Jurkat, Clone E6-1 (cell line): Measurements from ENCODE around the gene RASSF7.

Source experiments
- DNase-seq: peaks from one replicate; pipeline ENCODE4 v3.0.0-alpha.2; 2011; ENCODE audit warnings: low read depth, low spot score
- H3K4me3 ChIP-seq: 2 replicates; pipeline ENCODE4 v1.5.1; 2011; ENCODE audit warnings: mild to moderate bottlenecking, low read length, control low read depth, moderate library complexity

The RASSF7 gene

GRCh38 chr11:531919-532526 lies 28.7 kb upstream of the RASSF7 start:
- DNase-seq, result no peak
- no peak overlapping the region for H3K4me3 ChIP-seq

- DNase-seq, result no peak
- H3K4me3 ChIP-seq, result no peak overlapping the region
These were observed 28.2 kb upstream of the RASSF7 start for GRCh38 chr11:532527-532985.

DNA sequence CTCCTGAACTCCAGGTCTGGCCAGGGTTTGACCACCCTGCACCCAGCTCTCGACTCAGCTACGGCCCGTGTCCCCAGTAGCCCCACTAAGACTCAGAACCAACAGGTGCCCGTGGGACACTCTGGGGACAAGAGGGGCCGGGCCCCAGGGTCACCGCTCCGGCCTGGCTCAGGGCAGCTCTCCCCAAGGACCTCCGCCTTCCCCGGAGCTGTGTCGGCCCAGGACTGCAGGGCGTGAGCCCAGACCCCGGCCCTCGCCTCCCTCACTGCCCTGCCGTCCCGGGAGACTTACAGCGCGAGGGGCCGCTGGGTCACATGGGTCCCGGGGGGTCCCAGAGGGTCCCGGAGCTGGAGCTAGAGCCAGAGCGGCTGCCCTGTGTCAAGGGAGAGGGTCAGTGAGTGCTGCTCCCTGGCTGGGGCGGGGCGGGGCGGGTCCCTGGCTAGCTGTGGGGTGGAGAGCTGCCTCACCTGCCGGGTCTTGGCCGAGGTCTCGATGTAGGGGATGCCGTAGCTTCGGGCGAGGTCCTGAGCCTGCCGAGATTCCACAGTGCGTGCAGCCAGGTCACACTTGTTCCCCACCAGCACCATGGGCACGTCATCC lies 27.7 kb upstream of the RASSF7 start:
- no peak overlapping the region for H3K4me3 ChIP-seq
- no peak for DNase-seq

DNA sequence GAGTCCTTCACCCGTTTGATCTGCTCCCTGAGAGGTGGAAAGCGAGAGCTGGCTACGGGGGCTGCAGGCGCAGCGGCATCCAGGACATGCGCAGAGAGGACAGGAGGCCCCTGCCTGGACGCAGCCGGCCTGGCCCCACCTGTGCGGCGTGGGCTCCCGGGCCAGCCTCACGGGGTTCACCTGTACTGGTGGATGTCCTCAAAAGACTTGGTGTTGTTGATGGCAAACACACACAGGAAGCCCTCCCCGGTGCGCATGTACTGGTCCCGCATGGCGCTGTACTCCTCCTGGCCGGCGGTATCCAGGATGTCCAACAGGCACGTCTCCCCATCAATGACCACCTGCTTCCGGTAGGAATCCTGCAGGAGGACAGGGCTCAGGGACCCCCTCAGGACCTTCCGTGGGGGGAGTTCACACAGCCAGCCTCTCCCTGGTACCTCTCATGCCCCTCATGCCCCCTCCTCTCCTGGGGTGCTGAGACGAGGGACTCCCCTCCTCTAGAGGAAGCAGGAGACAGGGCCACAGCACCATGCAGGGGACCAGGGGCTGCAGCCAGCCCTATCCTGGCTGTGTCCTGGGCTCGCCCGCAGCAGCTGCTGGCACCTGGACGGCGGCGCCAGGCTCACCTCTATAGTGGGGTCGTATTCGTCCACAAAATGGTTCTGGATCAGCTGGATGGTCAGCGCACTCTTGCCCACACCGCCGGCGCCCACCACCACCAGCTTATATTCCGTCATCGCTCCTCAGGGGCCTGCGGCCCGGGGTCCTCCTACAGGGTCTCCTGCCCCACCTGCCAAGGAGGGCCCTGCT lies 27.0 kb upstream of the RASSF7 start:
- no peak for DNase-seq
- peak overlapping the region; percentile 70; the same call in 1 of the 2 replicates for H3K4me3 ChIP-seq

DNA sequence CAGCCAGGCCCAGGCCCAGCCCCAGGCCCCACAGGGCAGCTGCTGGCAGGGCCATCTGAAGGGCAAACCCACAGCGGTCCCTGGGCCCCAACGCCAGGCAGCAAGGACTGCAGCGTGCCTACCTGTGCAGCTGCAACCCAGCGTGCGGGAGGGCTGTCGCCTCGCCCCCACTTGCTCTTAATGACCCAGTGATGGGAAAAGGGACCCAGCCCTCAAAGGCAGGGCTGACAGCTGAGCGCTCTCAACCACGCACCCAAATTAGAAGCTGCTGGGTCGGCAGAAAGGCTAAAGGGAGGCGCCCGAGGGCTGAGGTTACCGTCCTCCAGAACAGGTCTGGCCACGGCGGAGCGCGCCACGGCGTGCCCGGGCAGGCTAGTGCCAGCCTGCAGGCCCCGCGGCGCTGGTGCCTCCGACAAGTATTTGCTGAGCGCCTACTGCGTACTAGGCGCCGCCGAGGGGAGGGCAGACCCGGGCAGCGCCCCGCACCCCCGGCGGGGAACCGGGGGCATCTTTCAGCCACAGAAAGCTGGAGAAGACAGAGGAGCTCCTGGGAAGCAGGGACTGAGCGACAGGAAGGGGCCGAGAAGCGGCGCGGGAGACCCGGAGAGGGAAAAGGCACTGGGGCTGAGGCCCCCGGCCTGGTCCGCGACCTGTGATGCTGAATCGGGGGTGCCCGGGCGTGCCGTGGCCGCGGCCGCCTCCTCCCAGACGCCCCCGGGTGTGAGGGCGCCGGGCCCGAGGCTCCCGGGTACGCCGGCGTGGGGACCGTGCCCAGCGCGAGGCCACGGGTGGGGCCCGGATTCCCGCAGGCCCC lies 26.2 kb upstream of the RASSF7 start:
- DNase-seq, result no peak
- peak overlapping the region; percentile 70 for H3K4me3 ChIP-seq

DNA sequence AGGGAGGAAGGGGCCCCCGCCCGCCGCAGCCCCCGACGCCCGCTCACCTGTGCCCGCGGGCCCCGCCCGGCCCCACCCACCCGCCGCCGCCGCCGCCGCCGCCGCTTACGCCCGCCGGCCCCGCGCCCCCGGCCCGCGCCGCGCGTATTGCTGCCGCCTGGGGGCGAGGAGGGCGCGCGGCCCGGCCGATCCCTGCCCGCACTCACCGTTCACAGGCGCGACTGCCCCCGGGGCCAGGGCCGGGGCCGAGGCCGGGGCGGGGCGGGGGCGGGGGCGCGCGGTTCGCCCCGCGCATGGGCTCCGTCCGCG lies 25.6 kb upstream of the RASSF7 start:
- DNase-seq, result no peak
- H3K4me3 ChIP-seq, result peak overlapping the region; percentile 70

DNA sequence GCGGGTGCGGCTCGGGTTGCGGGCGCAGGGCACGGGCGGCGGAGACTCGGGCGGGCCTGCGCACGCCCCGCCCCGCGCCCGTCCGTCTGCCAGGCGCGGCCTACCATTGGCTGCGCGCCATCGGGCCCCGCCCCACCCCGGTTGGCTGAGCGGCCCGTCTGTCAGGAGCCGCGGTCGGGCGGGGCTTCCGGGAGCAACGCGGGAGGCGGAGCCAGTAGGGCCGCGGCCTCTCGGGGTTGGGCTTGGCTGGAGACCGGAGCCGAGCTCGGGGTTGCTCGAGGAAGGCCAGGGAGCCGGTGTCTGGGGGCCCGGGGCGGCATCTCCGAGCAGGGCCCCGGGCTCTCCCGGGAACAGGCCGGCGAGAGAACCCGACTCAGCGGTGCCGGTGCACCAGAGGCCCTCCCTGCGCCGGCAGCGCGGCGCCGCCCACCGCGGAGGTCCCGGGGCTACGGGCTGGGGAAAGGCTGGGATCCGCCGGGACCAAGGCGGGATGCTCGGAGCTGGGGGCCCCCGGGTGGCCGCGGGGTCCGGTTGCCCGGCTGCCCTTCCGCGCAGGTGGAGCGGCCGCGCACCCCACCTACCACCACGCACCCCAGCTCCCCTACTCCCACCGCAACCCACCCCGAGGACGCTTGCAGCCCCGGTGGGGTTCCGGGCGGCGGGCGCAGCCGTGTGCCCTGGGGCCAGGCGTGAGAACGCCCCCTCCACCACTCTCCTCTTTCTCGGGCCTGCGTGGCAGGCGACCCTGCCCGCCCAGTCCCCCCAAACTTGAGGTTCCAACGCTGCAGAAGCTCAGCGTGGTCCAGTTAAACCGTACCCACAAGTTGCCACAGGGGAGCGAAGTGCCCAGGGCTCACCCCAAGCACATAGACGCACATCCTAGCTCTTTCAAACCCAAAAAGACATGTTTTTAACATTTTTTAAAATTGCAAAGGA lies 25.0 kb upstream of the RASSF7 start, which contains the start of gene HRAS:
Gene HRAS (minus strand): TSS at position 58 of the 936 bp plus-strand sequence.
- DNase-seq, result peak; percentile 89
- peak within 1 kb of the TSS; percentile 70 for H3K4me3 ChIP-seq

DNA sequence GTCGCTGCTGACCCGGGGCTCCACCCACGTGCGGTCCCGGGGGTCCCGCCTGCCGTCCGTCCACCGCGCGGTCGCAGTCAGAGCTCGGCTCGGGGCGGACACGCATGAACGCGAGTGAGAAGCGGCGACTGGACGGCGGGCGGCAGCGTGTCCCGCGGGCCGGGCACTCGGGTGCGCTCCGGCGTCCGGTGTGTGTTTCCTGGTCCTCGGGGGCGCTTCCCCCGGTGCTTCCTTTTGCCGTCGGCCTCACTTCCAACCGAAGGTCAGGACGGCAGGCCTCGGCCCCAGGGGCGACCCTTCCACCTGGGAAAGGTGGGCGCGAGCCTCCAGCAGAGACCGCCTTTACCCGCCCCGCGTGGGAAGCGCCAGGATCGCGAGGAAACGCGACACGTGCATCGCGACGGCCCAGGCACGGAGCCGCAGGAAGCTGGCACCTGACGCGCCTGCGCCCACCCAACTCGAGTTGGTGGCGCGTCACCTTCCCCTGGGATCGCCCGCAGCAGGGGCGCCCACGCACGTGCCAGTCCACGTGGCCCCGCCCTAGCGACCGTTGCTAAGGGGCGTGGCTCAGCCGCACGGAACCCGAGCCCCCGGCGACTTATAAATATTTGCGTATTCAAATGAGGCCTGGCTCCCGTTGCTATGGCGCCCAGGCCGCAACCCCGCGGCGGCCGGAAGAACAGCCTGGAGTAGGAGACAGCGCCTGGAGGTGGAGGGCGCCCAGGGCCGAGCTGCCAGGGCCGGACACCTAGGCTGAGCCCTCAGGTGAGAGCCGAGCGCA lies 23.7 kb upstream of the RASSF7 start, which contains the start of gene LRRC56:
Gene LRRC56 (plus strand): TSS at position 687 of the 781 bp plus-strand sequence. CDS start 3,158 bp downstream, outside the sequence.
- DNase-seq, result peak; percentile 83
- peak within 1 kb of the TSS; percentile 43 for H3K4me3 ChIP-seq

GRCh38 chr11:537622-538430 lies 22.9 kb upstream of the RASSF7 start:
- DNase-seq, result no peak

DNA sequence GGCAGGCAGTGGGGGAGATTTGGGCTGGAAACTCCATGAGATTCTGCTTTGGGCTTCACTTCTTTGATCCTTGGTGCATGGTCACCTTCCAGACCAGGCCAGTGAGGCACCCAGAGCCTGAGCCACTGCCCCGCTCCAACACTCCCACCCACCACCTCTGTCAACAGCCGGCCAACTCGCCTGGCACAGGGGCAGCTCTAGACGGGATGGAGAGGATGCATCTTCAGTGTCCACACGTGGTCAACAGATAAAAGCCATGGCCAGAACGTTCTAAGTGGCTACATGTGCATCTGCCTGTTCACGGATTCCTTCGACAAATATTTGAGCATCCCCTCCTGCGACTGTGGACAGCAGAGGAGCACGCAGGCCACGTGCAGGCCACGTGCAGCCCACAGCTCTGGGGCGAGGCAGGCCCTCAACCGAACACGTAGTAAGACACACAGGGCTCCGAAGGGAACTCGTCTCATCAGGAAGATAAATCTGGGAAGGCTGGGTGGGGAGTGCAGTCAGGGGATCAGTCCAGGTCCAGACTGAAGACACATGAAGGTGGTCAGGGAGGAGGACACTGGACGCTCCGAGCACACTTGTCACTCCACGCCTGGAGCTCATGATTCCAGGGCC lies 22.2 kb upstream of the RASSF7 start:
- no peak overlapping the region for H3K4me3 ChIP-seq
- no peak for DNase-seq

More at GRCh38 chr11:537622-538430, 22.9 kb upstream of the RASSF7 start:
- H3K4me3 ChIP-seq, result peak overlapping the region; percentile 43

- no peak for DNase-seq
- H3K4me3 ChIP-seq, result no peak overlapping the region
These were observed 20.7 kb upstream of the RASSF7 start for GRCh38 chr11:539971-540481.

DNA sequence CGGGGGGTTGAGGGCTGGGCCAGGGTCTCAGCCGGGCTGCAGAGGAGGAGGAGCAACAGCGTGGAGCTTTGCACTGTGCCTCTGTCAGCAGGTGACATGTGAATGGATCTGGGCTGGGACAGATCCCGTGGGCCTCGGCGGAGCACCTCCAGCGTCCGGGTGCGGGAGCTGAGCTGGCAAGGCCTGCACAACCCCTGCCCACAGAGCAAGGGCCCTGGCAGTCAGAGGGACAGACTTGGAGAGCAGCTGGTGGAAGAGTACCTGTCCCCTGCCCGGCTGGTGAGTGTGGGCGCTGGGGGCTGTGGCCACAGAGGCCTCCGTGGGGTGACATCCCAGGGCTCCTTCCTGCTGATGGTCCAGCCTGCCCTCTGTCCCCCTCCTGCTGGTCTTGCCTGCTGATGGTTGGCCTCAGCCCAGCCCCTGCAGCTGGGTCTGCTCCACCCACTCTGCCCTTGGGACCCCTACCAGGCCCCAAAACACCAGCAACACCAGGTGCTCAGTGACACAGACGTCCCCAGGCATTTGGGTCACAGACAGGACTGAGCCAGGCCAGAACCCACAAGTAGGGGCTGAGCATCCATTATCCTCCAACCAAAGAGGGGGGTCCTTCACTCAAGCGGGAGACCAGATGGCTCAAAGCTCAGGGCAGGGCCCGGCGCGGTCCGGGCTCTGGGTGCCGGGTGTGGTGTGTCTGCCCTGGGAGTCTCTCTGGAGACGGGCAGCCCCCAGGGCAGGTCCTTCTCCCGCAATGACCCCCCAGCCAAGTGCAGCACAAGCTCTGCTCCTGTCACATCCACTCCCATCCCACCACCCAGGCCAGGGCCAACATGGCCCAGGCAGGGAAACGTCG lies 20.0 kb upstream of the RASSF7 start:
- H3K4me3 ChIP-seq, result no peak overlapping the region
- no peak for DNase-seq

- no peak overlapping the region for H3K4me3 ChIP-seq
- DNase-seq, result no peak
These were observed 19.3 kb upstream of the RASSF7 start for GRCh38 chr11:541433-541885.

DNA sequence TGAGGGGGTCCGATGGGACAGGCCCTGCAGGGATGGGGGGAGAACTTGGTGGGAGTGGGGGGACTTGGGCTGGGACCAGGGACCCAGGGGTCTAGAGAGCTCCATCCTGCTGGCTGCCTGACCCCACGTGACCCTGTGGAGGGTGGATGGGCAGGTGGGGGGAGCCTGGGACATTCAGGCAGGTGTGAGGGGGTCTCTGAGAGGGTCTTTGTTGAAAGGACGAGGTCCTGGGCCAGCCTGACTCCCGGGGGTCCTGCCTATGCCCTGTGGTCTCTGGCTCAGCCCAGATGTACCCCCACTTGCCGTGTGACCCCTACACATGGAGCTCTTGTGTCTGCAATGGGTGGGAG lies 16.0 kb upstream of the RASSF7 start:
- DNase-seq, result no peak
- no peak overlapping the region for H3K4me3 ChIP-seq

DNA sequence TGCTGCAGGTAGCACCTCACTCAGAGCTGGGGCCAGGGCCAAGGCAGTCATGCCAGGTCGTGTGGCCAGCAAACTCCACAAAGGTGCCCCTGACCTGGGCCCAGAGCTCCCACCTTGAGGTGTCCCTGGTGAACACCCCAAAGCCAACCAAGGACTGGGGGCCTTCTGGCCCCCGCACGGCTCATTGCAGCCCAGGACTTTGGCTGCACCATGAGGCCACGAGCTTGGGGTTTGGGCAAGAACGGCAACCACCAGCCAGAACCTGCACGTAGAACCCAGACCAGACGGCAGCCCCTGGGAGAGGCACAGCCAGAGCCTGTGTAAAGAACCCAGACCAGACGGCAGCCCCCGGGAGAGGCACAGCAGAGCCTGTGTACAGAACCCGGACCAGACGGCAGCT lies 15.6 kb upstream of the RASSF7 start:
- no peak overlapping the region for H3K4me3 ChIP-seq
- no peak for DNase-seq
